Fibroblast of pulmonary artery (primary cell): ENCODE data around the gene SIAE.

ENCODE experiments used
- DNase-seq: peaks from one replicate; pipeline ENCODE4 v3.0.0-alpha.2; 2010; ENCODE audit warnings: low read depth
- H3K4me3 ChIP-seq: replicated peaks from 2 replicates; pipeline ENCODE4 v1.5.1; 2011; ENCODE audit warnings: low read depth, mild to moderate bottlenecking, control low read depth, low read length, moderate library complexity
- CTCF ChIP-seq: IDR thresholded peaks from 2 replicates; pipeline ENCODE4 v1.5.1; 2011; ENCODE audit warnings: mild to moderate bottlenecking, control low read depth, low read length, inconsistent platforms; ENCODE audit errors: missing control alignments

Gene SIAE

DNA sequence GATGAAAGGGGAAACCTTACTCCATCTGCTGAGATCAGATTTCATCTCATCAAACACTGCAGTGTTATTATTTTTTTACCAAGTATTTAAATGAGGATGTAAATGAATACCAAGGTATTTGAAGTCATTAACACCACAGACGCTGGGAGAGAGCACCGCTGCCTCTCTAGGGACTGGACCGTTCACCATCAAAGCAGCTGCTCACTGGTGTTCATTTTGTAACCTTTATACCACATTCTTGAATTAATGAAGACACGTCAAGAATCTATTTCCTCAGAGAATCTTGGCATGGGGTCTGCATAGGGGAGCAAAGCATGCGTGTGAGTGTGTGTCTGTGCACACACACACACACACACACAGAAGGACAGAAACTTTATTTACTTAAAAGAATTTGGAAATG, 15.6 kb downstream of the SIAE start:
- no peak overlapping the region for H3K4me3 ChIP-seq
- no peak for TF ChIP-seq CTCF
- DNase-seq, result no peak

- no peak overlapping the region for H3K4me3 ChIP-seq
- no peak for TF ChIP-seq CTCF
- DNase-seq, result peak; percentile 35
Measured at GRCh38 chr11:124656774-124657630, 16.5 kb downstream of the SIAE start.

- no peak for DNase-seq
- no peak overlapping the region for H3K4me3 ChIP-seq
- no peak for TF ChIP-seq CTCF
Measured at GRCh38 chr11:124648610-124649009, 24.9 kb downstream of the SIAE start.

GRCh38 chr11:124646148-124646547, 27.4 kb downstream of the SIAE start:
- no peak overlapping the region for H3K4me3 ChIP-seq
- no peak for TF ChIP-seq CTCF
- DNase-seq, result no peak

DNA sequence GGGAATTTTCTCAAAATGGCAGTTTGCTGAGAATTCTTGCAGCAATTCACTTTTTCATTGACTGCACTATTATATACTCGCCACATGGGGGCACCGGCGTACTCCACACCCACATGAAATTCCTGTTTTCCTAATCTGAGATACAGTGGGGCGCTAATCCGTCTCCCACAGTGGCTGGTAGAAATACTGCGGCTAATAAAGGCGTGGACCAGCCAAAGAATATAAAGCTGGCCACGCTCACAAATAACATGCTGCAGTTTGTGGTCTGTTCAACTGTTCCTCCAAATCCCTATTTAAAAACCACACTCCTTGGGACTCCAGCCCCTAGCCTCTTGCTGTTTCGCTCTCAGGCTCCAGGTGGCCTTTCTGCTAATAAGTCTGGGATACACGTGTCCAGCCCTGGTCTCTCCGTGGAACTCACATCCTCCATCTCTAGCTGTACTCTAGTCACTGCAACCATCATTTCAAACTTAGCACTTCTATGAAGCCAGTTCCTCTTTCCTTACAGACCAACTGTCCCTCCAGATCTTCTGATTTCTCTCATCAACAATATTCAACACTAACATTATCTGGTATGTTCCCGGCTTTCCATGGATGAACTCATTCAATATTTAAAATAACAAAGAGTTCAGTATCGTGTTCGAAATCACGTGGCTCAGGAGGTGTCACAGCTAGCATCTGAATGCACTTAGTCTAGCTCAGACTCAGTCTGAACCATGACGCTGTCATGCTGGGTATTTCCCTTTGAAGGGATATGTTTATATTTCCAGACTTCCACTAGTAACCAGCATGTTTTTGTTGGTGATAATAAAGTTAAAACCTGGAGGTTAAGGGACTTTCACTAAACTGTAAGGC, 28.9 kb downstream of the SIAE start:
- DNase-seq, result peak; percentile 82
- TF ChIP-seq CTCF, result peak; percentile 70
- H3K4me3 ChIP-seq, result peak overlapping the region; percentile 1

DNA sequence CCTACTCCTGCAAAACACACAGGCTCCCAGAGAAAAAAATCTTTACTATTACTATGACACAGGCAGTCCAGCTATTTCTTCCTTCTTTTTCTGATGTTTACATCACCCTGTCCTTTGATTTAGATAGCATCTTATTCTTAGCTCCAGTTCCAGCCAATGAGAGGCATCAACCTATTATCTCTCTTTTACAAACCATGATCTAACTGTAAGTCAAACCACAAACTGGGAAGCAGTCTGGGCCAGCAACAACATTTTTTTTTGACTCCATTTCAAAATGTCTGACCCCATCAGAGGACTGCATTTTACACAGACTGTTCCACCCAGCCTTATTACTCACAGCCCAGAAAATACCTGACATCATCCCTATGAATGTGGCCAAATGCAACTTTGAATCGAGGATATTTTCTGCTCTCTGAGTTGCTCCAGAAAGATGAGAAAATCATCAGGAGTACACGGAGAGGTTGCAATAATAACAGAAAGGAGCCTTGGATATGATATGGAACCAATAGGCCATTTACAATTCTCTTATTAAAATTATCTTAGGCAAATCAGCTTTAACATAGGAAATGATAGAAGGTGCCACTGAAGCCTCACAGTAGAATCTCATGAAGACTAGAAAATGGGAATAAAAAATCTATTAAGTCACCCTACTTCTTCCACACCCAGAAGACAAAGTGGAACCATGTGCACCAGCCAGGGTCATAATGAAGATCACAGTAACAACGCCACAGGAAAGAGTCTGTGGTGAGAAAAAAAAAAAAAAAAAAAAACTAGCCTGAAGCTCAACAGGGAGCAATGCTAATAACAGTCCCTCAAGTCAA, 29.7 kb downstream of the SIAE start:
- DNase-seq, result peak; percentile 90
- peak overlapping the region; percentile 7 for H3K4me3 ChIP-seq
- TF ChIP-seq CTCF, result no peak
